Left cardiac atrium (tissue), 4 donors: ENCODE data around the gene GC. TPM values are rescaled to one million over a fixed set of nuclear protein-coding genes. Genes with fewer than 3 reads are reported as not detected.
"Not testable (repeated sequence)": the region's sequence is repeated elsewhere in the genome, so short reads cannot be mapped to it uniquely, and the experiment has no call there.

ENCODE experiments used
- ATAC-seq, 2 donors: fragments of 200-7000 bp; cut with Tn5 transposase; one replicate each; pipeline ENCODE4 v1.9.1; 2020; ENCODE audit warnings: mild to moderate bottlenecking in 2 of 2, moderate library complexity in 2 of 2
- DNase-seq: peaks from one replicate; pipeline ENCODE4 v3.0.0-alpha.2; 2020
- intact Hi-C, 2 donors: fragments of 100-400 bp; cut with DNase I; formaldehyde crosslinking; loops; one replicate each; pipeline versions ENCODE4 v1.14.1 to v1.15.1; 2022 to 2023
- long read RNA-seq: library from polyadenylated mRNA; unstranded; transcript quantifications from one replicate; pipeline ENCODE4 v2.0.0, GENCODE V29; 2021
- total RNA-seq, 2 donors: library from RNA; stranded (reverse); fragmentation: NEBNext Ultra II Directional; extraction: Animal tissue kit (Norgen Biotek cat#: 25700); gene quantifications; one replicate each; pipeline ENCODE4 v1.2.1, GENCODE V29; 2021
- donor health status: DM: no; HTN: yes; CAD: no.
- donor health status: DM: no; HTN: yes; CAD: no; lungs with severe emphysema.
- donor health status: DM: yes; HTN: yes; CAD: no.
- donor health status: Dilated cardiomyopathy.

Gene GC
- under 1 TPM in 1 of 2 donors, not detected in 1; 0.21 TPM for total RNA-seq
- long read RNA-seq: 0 reads

DNA sequence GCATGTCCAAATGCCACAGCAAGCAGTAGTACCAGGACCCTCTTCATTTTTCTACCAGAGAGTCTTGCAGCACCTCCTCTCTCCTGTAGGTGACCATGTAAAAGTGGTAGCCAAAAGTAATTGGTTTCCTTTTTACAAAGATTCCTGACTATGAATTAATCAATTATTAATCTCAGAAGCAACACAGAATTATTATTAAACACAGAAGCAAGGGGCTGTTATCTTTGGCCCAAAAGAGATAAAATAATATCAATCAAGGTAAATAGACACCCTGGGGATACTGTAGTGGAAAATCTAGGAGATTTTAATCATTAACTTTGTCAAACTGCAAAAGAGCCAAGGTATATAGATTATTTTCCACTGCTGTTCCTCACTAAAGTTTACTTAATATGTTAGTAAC, at the start of gene GC:
Gene GC (minus strand): TSS at position 108 of the 400 bp plus-strand sequence. CDS start 61 bp downstream, at position 47.
- DNase-seq: no peak
- intact Hi-C loops: no loop called here
- no peak for ATAC-seq

GRCh38 chr4:71833232-71833900, 49.5 kb upstream of the GC start:
- DNase-seq: no peak
- ATAC-seq: peak in 1 of 2 donors; percentile 72
- intact Hi-C loops: no loop called here

- DNase-seq (no peak), ATAC-seq (no peak)
- intact Hi-C loops: no loop called here
These were observed 48.2 kb upstream of the GC start for GRCh38 chr4:71832049-71832448.

DNA sequence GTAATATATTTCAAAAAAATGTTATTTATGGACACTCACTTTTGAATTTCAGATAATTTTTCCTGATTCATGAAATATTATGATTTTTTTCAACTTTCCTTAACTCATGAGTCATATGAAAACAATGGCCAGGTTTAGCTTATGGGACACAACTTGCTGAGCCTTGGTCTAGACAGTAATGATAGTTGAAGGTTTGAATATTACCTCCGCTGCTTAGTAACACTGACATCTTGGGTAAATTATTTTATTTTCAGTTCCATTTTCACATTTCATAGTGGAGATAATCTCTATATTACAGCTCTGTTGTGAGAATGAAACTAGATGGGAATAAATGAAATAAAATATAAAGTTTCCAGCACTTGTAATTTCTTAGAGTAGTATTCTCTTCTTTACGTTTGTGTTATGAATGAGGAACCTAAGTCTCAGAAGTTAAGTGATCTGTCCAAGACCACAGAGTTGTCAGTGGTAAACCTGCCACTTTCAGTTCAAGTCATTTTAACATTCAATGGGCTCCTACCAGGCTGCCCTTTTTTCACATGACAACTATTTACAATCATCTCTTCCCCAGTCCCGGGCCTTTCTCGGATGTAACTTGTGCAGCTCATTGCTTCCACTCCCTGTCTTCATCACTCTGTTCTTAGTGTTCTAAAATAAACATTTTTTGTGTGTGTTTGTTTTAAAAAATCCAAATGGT, 46.8 kb upstream of the GC start:
- no peak for DNase-seq
- no peak for ATAC-seq
- intact Hi-C loops: no loop called here

- intact Hi-C loops: no loop called here
- no peak for ATAC-seq
- no peak for DNase-seq
These were observed 44.6 kb upstream of the GC start for GRCh38 chr4:71828470-71828869.

- intact Hi-C loops: no loop called here
- DNase-seq (no peak), ATAC-seq (no peak)
These were observed 43.9 kb upstream of the GC start for GRCh38 chr4:71827826-71828225.

- intact Hi-C loops: no loop called here
- DNase-seq (no peak), ATAC-seq (no peak)
These were observed 32.9 kb upstream of the GC start for GRCh38 chr4:71816676-71817303.

- intact Hi-C loops: no loop called here
- DNase-seq (no peak), ATAC-seq (no peak)
These were observed 30.6 kb upstream of the GC start for GRCh38 chr4:71814433-71814832.

DNA sequence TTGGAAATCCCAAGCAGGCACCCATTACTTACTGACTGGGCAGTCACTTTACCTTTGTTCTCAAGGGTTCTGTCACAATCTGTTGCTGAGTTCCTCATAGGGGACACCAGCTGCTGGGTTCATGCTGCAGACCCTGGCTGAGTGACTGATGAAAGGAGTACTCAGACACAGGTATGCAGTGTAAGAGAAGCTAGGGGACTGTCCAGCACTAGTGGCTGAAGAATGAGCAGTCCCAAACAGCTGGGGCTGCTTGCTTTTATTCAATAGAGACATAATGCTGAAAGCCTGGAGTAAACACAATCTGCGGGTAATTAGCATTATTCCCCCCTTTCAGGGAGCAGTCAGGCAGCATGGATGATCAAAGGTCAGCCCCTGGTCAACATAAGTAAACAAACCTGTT, 25.9 kb upstream of the GC start:
- DNase-seq, intact Hi-C loops, ATAC-seq: not testable (repeated sequence)

- no peak for ATAC-seq
- intact Hi-C loops: no loop called here
- no peak for DNase-seq
These were observed 23.6 kb upstream of the GC start for GRCh38 chr4:71807469-71807868.

- ATAC-seq, DNase-seq, intact Hi-C loops: not testable (repeated sequence)
These were observed 21.4 kb upstream of the GC start for GRCh38 chr4:71805230-71805629.

- ATAC-seq, intact Hi-C loops: not testable (repeated sequence)
These were observed 20.3 kb upstream of the GC start for GRCh38 chr4:71804017-71804697.

DNA sequence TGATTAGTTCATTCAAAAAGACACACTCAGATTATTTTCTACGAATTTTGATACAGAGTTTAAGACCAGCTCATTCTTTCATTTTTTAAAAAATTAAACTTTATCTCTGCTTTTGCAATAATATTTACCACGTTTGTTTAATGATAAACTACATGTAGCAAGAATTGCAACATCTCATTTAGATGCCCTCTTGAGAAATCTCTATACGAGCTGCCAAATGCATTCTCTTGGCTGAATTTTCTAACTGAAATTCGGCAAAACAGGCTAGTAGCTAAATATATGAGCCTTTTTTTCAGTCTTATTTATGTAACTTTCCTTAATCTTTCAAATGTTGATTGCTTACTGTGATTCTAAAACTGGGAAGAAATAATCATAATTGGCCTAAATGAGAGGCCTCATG, 2.1 kb upstream of the GC start:
- ATAC-seq (peak in 1 of 2 donors; percentile 39), DNase-seq (no peak)
- intact Hi-C loops: no loop called here

More at GRCh38 chr4:71804017-71804697, 20.3 kb upstream of the GC start:
- not testable (repeated sequence) for DNase-seq

GRCh38 chr4:71784569-71785197, 804 bp upstream of the GC start:
- ATAC-seq (no peak), DNase-seq (no peak)
- intact Hi-C loops: no loop called here

DNA sequence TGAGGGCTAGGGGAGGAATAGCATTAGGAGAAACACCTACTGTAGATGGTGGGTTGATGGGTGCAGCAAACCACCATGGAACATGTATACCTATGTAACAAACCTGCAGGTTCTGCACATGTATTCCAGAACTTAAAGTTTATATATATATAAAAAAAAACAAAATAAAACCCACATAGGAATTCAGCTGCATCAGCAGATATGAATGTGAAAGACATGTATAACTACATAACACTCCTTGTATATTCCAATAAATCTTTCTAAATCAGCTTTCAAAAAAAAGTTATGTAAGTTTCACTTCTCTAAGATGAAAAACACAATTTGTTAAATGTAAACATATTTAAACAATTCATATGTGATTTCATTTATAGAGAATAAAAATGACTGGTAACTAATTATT, 6.0 kb downstream of the GC start:
- intact Hi-C loops: no loop called here
- no peak for DNase-seq
- ATAC-seq: no peak

- DNase-seq (no peak), ATAC-seq (no peak)
- intact Hi-C loops: no loop called here
These were observed 8.4 kb downstream of the GC start for GRCh38 chr4:71775449-71775848.

DNA sequence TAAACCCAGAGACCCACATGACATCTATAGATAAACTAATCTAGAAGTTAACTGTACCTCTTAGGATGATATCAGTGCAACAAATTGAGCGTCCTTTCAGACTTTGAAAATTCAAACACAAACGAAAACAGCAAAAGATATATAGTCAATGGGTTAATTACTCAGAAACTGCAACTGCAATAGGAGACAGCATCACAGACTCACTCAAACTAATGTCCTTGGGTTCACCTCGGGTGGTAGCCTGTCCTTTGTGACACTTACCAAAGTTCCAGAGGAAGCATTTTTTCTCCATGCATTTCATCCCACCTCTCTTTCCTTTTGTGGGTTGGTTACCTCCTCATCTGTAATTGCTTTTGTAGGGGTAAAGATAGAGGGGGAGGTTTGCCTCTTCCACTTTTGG, 9.7 kb downstream of the GC start:
- DNase-seq (no peak), ATAC-seq (no peak)
- intact Hi-C loops: no loop called here

GRCh38 chr4:71773004-71773403, 10.9 kb downstream of the GC start:
- no peak for ATAC-seq
- intact Hi-C loops: no loop called here

DNA sequence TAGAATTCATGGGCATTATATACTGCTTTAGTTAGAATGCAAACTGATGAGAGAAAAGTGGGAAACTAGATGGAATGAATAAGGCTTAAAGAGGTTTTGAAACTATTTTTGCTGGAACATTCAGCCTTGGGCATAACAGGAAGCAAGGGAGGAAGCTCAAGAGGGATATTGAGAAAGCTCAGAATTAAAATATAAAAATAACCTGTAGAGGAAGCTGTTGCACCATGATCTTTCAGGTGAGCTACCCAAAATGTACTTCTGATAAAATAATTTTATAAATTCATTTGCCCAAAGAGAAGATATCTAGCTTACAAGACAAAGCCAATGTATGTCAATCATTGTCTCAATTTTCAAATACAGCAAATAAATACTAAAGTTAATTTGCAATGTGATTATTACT, 11.3 kb downstream of the GC start:
- ATAC-seq (no peak), DNase-seq (no peak)
- intact Hi-C loops: no loop called here

More at GRCh38 chr4:71773004-71773403, 10.9 kb downstream of the GC start:
- no peak for DNase-seq
